Epithelial cell of umbilical artery (primary cell): ENCODE data around the gene PRAMEF20. TPM values are rescaled to one million over a fixed set of nuclear protein-coding genes. Genes with fewer than 3 reads are reported as not detected.

Experiments used
- total RNA-seq: library from RNA; depleted of rRNA; stranded (reverse); fragments of >200 nt; gene quantifications from 2 replicates; pipeline ENCODE4 v1.2.3, GENCODE V29; 2014

PRAMEF20 gene
- total RNA-seq = not detected in 2 replicates

DNA sequence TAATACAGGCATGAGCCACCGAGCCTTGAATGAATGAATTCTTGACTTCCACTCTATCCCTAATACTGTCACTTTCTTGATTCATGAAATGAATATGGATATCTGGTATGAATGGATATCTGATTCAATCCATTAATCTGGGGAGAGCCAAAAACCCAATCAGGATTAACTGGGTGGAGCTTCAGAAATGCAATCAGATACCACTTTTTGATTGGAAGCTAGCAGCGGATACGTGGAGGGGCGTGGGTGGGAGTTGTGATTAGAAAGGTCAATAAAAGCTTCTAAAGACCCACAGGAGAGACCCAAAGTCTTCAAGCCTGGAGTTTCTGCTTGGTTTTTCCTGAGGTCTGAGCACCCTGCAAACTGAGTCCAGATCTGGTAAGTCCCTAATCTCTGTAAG, at the start of gene PRAMEF20:
PRAMEF20 (plus strand) TSS at position 301 of the 400 bp plus-strand sequence. CDS start 5,905 bp downstream, outside the sequence.

DNA sequence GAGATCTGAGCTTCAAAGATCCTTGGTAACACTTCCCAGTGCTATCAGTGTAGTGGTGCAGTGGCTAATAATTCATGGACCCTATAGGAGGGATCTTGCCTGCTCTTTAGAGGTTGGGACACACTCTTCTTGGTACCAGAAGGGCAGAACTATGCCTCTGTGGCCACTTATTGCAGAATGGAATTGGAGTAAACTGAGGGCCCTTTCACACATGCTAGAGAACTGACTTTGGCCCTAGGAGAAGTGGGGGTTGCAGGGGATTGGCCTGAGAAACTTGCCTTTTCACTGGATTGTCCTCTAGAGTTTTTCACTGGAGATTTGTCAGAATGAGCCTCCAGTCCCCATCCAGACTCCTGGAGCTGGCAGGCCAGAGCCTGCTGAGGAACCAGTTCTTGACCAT, 20.9 kb upstream of the PRAMEF20 start, which contains the start of gene PRAMEF17:
PRAMEF17 (plus strand) TSS at position 301 of the 400 bp plus-strand sequence; CDS start at position 327, 26 bp downstream.

Other genes with a start within 250 kb of the PRAMEF20 start
- not detected in 2 replicates for gene HNRNPCL4, start 244.8 kb upstream of the PRAMEF20 start, total RNA-seq
- not detected in 2 replicates for gene PRAMEF9, start 238.6 kb upstream of the PRAMEF20 start, total RNA-seq
- gene PRAMEF13, start 209.0 kb upstream of the PRAMEF20 start, total RNA-seq = not detected in 2 replicates
- not detected in 2 replicates for gene PRAMEF18, start 184.3 kb upstream of the PRAMEF20 start, total RNA-seq
- gene PRAMEF5, start 156.3 kb upstream of the PRAMEF20 start, total RNA-seq = not detected in 2 replicates
- gene PRAMEF8, start 125.3 kb upstream of the PRAMEF20 start, total RNA-seq = not detected in 2 replicates
- not detected in 2 replicates for gene PRAMEF33, start 106.9 kb upstream of the PRAMEF20 start, total RNA-seq
- gene PRAMEF15, start 94.9 kb upstream of the PRAMEF20 start, total RNA-seq = not detected in 2 replicates
- not detected in 2 replicates for gene PRAMEF14, start 63.3 kb upstream of the PRAMEF20 start, total RNA-seq
- gene PRAMEF19, start 38.5 kb upstream of the PRAMEF20 start, total RNA-seq = not detected in 2 replicates
- not detected in 2 replicates for gene PRAMEF17, start 20.8 kb upstream of the PRAMEF20 start, total RNA-seq
- not detected in 2 replicates for gene LRRC38, start 103.6 kb downstream of the PRAMEF20 start, total RNA-seq
- 0.32 TPM in 1 of 2 replicates, not detected in the other for gene PDPN, start 173.4 kb downstream of the PRAMEF20 start, total RNA-seq